Activated naive CD4-positive, alpha-beta T cell treated with anti-CD3 and anti-CD28 coated beads, Interleukin-2, amount 50 U/mL, for 16 hours (primary cell): ENCODE measurements around the gene FUZ.
"Not testable (repeated sequence)": the region's sequence is repeated elsewhere in the genome, so short reads cannot be mapped to it uniquely, and the experiment has no call there.

ENCODE experiments used
- DNase-seq: peaks from one replicate; pipeline ENCODE4 v3.0.0-alpha.2; 2020

FUZ gene

GRCh38 chr19:49830766-49831165, 17.7 kb upstream of the FUZ start:
- DNase-seq: no peak

GRCh38 chr19:49829721-49830120, 16.6 kb upstream of the FUZ start:
- DNase-seq: no peak

DNA sequence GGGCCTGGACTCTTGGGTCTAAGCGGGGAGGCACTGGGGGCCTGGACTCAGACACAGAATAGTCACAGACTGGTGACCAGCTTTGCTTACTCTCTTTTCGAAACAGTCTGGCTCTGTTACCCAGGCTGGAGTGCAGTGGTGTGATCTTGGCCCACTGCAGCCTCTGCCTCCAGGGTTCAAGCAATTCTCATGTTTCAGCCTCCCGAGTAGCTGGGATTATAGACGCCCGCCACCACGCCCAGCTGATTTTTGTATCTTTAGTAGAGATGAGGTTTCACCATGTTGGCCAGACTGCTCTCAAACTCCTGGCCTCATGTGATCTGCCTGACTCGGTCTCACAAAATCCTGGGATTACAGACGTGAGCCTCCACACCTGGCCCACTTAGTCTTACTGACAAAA, 16.1 kb upstream of the FUZ start:
- DNase-seq: no peak

- DNase-seq: no peak
These were observed 13.9 kb upstream of the FUZ start for GRCh38 chr19:49827034-49827433.

- DNase-seq: no peak
These were observed 11.6 kb upstream of the FUZ start for GRCh38 chr19:49824662-49825061.

GRCh38 chr19:49823472-49823871, 10.4 kb upstream of the FUZ start:
- no peak for DNase-seq

DNA sequence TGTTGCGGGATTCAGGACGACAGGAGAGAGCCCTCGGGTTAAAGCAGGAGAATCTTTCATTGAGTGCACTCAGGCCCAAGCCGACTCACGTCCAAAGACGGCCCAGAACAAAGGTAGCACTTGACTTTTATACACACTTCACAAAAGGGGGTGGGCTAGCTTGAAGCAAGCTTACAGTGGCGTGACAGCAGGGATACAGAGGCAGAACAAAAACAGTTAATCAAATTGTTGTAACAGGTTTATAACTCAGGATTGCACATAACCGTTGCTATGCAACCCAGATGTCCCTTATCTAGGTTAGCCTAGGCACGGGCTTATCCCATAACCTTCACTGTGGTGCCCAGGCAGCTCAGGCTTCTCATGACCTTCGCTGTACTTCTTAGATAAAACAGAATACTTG, 7.0 kb upstream of the FUZ start:
- no peak for DNase-seq

DNA sequence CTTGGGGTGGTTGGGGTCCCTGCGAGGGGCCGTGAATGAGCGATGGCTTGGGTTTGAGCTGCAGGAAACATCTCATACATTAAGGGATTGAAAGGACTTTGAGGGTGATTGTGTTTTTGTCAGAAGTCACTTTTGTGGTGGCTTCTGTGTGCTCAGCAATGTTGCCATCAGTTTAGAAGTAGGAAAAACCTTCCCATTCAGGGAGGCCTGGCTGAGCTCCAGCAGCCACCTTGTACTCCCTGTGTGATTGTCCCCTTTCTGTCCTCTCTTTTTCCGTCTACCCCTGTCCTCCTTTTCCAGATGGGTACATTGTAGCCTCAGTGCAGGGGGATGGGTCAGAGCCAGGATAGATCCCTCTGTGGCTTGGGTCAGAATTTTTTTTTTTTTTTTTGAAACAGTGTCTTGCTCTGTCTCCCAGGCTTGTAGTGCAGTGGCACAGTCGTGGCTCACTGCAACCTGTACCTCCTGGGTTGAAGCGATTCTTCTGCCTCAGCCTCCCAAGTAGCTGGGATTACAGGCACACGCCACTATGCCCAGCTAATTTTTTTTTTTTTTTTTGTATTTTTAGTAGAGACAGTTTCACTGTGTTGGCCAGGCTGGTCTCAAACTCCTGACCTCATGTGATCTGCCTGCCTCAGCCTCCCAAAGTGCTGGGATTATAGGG, 6.5 kb upstream of the FUZ start:
- not testable (repeated sequence) for DNase-seq

- DNase-seq: no peak
These were observed 5.7 kb upstream of the FUZ start for GRCh38 chr19:49818649-49819370.

DNA sequence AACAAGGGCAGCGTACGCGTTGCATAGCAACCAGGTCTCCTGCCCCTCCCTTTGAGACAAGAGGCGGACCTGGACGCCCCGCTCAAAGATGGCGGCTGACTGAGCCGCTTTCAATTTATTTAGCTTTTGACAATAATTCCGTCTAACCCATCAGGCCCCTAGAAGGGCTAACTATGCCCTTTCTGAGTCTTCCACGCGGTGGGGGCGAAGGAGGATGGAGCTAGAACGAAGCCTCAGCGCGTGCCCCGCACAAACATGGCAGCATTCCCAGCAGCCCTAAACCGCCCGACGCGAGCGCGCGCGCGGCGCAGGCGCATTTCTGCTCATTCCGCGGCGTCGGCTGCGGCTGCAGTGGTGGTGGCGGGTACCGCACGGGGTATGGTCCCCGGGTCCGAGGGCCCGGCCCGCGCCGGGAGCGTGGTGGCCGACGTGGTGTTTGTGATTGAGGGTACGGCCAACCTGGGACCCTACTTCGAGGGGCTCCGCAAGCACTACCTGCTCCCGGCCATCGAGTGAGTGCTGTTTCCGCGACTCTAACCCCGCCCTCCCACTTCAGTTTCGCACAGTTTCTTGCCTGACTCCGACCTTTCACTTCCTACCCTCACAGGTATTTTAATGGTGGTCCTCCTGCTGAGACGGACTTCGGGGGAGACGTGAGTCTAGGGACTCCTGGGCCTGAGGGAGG, 5.0 kb upstream of the FUZ start, which contains the start of gene MED25:
Gene MED25 (plus strand): TSS at position 326 of the 685 bp plus-strand sequence. CDS start 53 bp downstream, at position 379.
- peak; percentile 86 for DNase-seq

- no peak for DNase-seq
These were observed 3.5 kb upstream of the FUZ start for GRCh38 chr19:49816590-49816989.

- no peak for DNase-seq
These were observed 918 bp upstream of the FUZ start for GRCh38 chr19:49814010-49814409.

DNA sequence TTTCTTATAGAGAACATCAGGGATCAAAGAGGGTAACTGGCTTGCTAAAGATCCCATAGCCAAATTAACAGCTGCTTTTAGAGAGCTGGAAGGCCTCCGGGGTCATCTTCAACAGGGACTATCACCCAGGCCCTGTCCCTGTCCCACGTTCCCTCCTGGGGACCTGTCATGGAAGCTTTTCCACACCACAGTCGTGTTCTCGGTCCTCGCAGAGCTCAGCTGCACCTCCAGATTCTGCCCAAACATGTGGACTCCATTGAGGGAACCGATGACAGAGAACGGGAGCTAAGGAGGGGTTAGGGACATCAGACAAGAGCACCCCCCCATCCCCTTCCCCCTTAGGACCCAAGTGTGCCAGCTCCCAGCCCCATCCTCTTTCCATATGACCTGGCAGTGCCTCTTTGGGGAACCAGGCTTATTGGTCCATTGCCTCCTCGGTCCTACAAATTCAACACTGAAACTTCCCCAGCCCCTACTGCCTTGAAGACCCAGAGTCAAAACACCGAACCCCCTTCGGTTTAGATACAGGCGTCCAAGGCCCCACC, 568 bp downstream of the FUZ start:
- DNase-seq: no peak

- no peak for DNase-seq
These were observed 1.8 kb downstream of the FUZ start for GRCh38 chr19:49811328-49811727.

- no peak for DNase-seq
These were observed 3.1 kb downstream of the FUZ start for GRCh38 chr19:49809941-49810389.

GRCh38 chr19:49809160-49809940, 3.7 kb downstream of the FUZ start:
- DNase-seq: peak; percentile 53

DNA sequence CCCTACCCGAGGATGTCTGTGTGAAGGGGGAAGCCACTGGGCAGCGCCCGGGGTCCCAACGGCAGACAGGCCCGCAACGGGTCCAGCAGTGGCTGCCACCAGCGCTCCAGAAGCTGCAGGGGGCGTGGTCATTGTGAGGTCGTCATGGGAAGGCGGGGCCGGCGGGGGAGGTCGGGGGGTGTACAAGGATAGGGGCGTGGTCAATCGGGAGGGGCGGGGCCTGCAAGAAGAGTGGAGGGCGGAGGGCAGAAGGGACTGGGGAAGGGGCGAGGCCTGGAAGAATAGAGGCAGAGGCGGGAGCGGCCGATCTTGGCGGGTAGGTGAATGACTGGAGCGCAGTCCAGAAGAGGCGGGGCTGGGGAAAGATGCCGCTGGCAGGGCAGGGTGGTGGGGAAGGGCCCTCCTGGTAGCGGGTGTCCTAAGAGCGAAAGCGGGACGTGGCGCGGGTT, 4.4 kb downstream of the FUZ start:
- DNase-seq: peak; percentile 84

- no peak for DNase-seq
These were observed 5.0 kb downstream of the FUZ start for GRCh38 chr19:49807904-49808675.

DNA sequence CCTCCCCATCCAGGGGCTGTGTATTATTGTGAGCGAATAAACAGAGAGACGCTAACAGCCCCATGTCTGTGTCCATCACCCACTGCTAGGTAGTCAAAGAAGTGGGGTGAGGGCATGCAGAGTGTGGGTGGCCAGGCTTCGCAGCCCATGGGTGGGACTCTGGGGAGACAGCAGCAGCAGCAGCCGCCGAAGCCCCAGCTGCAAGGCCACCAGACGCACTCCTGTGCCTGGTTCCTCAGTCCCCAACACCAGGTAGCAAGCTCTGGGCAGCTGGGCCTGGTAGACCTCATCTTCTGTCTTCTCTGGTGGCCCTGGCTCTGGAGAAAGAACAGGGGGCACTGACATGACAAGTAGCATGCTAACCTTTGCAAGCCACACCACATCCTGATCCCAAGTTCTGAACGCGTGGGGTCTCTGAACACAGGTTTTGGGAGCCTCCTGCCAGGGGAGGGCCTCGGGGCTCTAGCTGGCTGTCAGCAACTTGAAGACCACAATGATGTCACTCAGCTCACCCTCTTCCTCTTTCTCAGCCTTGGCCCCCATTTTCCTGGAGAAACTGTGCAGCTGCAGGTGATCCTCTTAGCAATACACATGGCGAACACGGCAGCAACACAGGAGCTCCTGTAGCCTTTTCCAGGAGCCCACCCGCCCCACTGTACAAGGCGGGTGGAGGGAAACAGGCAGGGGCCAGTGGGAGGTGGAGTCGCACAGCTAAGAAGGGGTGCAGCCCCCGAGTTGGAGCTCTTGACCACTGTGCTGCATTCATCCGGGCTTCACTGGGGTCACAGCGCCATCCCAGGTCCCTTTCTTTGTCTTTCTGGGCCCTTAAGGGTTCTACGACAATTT, 5.8 kb downstream of the FUZ start:
- DNase-seq: no peak

GRCh38 chr19:49806620-49806959, 6.5 kb downstream of the FUZ start:
- DNase-seq: no peak
